Measurements from ENCODE around the gene SORCS2.

- no peak for TF ChIP-seq CTCF (IDR thresholded peaks at IDR 0.05)
- TF ChIP-seq POLR2A (IDR thresholded peaks at IDR 0.05): no peak
These were observed 68.7 kb downstream of the SORCS2 start for GRCh38 chr4:7261087-7261486.

Data from uterus (tissue), 2 donors.